Measurements from ENCODE around the gene ATG16L2.

Gene ATG16L2

DNA sequence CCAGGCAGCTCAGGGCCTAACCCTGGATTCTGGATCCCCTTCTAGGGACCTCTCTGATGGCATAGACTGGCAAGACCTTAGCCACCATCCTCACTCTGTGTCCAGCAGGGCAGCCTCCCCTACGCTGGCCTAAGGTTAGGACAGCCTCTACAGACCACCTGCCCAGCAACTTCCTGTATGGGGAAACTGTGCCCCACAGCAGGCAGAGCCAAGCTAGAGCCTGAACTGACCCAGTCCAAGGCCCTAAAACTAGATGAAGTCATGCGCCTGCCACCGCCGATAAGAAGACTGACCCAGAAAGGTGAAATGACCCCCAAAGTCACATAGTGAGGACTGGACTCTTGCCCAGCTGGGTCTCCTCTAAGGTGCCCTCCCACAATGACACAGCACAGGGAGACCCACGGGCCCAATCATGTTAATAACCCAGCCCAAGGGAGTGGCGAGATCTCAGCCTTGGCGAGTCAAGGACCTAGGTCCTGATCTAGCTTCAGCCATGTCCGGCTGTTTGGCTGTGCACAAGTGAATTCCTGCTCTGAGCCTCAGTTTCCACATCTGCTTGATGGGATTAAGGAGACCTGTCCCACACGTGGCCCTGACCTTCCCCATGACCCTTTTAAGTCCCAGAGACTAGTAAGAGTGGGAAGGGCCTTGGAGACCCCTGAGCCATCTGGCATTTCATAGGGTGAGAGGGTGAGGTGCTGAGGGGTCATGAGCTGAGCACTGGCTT, 37.9 kb upstream of the ATG16L2 start:
- FAIRE-seq = no peak
- no peak for TF ChIP-seq POLR2A (IDR thresholded peaks at IDR 0.05; ENCODE audit: low read depth, low read length)
- no peak for DNase-seq (ENCODE audit: insufficient read length, low spot score)

DNA sequence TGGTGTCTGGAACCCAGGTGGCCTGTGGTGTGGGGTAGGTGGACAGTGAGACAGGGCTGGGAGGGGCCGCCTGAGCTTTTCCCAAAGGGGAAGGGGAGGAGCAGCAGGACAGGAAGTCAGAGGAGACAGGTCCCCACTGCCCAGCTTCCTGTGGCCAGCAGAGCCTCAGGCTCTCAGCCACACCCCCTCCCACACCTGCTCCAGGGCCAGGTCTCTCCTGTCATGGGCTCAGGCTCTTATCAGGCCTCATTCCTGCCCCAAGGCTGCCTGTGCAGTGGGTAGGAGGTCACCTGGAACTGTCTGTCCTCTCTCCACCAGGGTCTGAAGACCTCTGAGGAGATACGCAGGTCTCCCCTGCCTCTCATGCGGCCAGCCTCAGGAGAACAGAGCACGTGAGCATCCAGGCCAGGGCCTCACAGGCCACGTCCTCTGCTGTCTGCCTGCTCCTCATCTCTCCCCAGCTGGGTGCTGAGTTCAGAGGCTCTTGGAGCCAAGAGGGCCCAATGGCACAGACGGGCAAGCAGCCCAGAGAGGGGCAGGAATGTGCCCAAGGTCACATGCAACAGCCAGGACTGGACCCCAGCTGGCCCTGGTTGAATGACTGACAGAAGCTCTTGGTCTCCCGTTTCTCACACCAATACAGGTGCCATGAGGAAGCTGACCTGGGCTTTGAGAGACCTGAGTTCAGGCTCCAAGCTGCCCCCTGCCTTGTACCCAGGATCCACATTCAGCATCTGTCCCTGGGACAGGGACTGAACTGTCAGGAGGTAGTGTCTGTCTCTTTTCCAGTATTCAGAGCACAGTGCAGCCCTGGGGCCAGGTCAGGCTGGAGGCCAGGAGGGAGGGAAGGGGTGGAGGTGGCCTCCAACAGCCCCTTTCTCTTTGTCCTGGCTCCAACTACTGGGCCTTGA, 37.1 kb upstream of the ATG16L2 start:
- no peak for TF ChIP-seq POLR2A (IDR thresholded peaks at IDR 0.05; ENCODE audit: low read depth, low read length)
- FAIRE-seq (no peak), DNase-seq (ENCODE audit: insufficient read length, low spot score) (no peak)

DNA sequence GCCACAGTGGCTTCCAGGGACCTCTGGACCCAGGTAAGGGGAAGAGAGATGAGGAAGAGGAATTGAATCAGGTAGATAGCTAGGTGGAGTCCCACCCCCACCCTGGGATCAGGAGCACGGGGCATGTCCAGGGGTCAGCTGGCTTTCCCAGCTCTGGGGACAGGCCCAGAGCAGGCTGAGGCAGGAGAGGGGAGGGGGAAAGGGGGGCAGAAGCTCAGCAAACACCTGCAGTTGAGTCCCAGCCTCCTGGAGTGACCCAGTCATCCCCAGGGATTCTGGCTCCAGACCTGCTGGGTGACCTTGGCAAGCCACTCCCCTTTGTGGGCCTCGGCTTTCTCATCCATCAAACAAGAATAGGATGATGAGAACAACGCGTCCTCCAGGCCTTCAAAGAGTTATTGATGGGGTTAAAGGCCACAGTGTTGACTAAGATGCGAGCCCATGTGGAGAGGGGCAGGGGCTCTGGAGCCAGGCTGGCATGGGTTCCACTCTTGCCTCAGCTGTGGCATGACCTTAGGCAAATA, 36.4 kb upstream of the ATG16L2 start:
- TF ChIP-seq POLR2A (IDR thresholded peaks at IDR 0.05; ENCODE audit: low read depth, low read length) = no peak
- DNase-seq (ENCODE audit: insufficient read length, low spot score) = no peak
- FAIRE-seq = no peak

DNA sequence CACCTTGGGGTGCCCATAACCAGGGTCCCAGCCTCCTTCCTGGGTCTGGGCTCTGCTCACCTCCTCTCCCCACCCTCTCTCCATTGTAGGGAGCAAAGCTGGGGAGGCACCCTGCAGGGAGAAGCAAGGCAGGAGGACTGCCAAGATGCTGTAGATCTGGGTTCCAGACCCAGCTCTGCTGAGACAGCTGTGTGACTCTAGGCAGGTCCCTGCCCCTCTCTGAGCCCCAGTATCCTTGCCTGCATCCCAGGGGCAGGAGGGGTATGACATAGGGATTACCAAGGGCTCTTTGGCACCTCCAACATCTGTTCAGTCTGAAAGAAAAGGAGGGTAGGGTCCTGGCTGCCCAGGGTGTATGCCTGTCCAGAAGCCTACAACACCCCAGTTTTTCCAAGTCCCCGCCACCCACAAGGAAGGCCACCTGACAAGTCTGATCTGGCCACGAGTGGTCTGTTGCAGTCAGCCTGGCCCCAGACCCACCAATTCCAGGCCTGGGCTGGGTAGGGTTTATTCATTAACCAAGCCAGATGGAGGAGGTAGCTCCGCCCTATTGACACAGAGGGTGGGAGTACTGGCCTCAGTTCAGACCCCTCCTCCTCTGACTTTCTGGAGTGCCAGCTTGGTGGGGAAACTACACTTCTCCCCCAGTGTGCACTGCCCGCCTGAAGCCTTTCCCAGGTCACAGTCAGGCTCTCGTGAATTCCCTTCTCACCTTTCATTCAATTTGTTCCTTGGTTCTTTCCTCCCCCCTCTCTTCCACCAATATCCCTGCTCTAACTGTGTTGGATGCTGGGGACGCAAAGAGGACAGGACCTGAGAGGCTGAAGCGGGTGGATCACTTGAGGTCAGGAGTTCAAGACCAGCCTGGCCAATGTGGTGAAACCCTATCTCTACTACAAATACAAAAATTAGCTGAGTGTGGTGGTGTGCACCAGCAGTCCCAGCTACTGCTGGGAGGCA, 35.4 kb upstream of the ATG16L2 start:
- no peak for TF ChIP-seq POLR2A (IDR thresholded peaks at IDR 0.05; ENCODE audit: low read depth, low read length)
- FAIRE-seq (no peak), DNase-seq (ENCODE audit: insufficient read length, low spot score) (no peak)

DNA sequence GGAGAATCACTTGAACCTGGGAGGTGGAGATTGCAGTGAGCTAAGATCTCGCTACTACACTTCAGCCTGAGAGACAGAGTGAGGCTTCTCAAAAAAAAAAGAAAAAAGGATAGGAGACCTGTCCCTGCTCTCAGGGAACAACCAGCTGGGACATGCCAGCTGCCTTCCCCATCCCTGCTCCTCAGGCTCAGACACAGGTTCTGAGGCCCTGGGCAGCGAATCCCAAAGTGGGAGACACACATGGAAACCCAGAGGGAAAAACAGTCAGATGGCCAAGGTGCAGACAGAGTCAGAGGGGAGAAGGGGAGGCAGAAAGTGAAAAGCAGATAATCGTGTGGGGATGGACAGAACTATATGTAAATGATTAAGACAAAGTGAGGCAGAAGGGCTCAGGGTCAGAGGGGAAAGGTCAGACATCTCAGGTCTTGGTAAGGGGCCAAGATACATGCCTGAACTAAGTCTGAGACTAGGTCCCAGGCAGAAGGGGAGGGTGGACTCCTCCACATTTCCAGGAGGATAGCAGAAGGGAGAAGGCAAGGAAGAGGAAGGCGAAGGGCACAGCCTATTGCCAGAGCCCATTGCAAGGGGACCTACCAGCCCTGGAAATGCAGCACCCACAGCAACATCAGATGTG, 34.6 kb upstream of the ATG16L2 start:
- no peak for TF ChIP-seq POLR2A (IDR thresholded peaks at IDR 0.05; ENCODE audit: low read depth, low read length)
- DNase-seq (ENCODE audit: insufficient read length, low spot score) (no peak), FAIRE-seq (no peak)

DNA sequence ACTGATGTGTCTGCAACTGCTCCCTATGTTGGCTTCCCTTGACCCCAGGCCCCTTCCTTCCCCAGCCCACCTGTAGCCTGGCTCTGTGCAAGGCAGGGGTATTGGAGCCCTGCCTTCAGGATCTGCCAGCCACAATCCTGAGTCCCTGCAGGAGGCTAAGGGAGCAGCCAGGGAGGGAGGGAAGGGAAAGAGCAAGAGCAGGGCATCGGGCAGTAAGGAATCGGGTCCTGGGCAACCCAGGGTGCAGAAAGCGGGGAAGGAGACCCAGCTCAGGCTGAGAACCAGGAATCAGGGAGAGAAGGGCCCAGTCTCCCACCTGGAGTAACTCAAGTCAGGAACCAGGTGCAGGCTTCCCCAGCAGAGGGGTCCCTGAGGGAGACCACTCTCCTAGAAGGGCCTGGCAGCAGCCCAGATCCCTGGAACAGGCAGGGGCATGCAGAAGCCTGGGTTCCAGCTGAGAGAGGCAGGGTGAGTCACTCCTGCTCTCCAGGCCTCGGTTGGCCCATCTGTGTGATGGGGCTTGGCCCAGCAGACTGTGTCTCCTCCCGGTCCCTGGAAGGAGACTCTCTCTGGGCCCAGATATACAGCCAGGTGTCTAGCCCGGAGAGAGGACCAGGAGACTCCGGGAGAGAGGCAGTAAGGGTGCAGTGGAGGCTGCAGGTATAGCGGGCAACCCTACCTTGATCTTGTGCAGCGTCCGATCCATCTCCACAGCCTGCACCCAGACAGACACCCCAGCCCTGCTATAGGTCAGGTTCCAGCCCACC, 33.7 kb upstream of the ATG16L2 start:
- DNase-seq (ENCODE audit: insufficient read length, low spot score) = no peak
- FAIRE-seq = no peak
- no peak for TF ChIP-seq POLR2A (IDR thresholded peaks at IDR 0.05; ENCODE audit: low read depth, low read length)

DNA sequence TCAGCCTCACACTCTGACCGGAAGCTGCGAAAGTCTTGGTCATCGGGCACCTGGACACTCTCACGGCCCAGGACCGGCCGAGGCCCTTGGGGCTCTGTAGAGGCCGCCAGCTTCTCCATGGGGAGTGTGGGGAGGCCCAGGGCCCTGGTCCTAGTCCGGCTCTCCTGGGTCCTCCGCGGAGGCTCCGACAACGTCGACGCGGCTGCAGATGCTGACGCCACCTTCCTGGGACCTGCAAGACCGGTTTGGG, 33.2 kb upstream of the ATG16L2 start:
- FAIRE-seq (no peak), DNase-seq (ENCODE audit: insufficient read length, low spot score) (no peak)
- TF ChIP-seq POLR2A (IDR thresholded peaks at IDR 0.05; ENCODE audit: low read depth, low read length) = no peak

DNA sequence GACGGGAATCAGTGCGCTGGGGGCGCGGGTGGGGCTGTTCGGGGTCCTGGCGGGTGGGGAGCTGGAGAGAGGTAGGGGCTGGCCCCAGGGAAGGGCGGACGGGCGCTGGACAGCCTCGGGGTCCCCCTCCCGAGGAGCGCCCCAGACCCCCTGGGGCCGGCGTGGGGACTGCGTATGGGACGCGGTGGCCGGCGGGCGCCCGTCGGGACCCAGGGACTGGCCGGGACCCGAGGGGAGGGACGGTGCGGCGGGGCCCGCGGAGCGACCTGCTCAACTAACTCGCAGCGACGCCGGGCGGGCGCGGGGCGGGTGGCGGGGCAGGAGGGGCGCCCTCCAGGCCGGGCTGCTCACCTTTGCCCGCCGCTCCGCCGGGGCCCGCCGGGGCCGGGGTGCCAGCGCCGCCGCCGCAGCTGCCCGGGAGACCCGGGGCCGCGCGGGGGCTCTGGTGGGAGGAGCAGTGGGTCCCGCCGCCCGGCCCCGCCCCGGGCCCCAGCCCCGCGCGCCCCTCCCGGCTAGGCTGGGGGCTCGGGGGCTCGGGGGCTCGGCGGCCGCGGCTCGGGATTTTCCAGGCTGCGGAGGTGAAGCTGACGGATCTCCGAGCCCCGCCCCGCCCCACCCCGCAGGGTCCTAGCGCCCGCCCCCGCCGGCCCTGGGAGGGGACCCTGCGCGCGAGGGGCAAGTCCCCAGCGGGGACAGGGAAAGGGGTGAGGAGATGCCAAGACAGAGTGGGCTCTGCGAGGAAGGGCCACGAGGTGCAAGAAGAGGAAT, 32.7 kb upstream of the ATG16L2 start:
- DNase-seq (ENCODE audit: insufficient read length, low spot score) (peak; percentile 64), FAIRE-seq (no peak)
- no peak for TF ChIP-seq POLR2A (IDR thresholded peaks at IDR 0.05; ENCODE audit: low read depth, low read length)

DNA sequence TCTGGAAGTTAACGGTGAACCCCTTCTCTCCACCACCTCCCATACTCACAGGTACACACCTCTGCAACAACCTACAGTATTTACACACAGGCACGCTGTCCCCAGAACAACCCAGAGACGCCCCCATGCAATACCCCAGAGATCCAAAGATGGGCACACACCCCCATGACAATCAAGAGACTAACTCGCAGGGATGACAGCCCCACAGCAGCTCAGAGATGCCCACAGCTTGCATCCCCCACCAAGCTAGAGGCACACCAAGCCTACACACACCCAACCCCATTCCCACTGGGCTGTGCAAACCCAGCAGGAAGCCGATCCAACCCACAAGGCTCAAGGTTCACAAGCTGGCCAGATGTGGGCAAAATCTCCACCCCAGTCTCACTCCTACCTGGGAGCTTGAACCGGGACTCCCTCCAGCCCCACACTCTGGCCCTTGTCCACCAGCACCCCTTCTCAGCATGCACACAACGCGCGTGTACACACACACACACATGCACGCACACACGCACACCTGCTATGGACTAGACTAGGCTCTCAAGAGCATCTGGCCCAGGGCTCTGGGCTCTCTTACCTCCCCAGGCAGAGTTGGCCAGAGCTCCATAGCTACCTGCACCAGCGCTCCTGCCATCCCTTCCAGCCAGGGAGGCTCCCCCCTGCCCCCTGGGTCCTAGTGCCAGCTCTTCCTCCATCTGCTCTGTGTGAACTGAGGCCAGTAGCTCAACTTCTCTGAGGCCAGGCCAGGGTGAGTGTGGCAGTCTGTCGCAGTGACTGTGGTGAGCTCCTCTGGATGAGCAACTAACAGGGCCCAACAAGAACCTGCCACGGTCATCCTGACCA, 31.9 kb upstream of the ATG16L2 start:
- DNase-seq (ENCODE audit: insufficient read length, low spot score) (no peak), FAIRE-seq (no peak)
- TF ChIP-seq POLR2A (IDR thresholded peaks at IDR 0.05; ENCODE audit: low read depth, low read length) = no peak

DNA sequence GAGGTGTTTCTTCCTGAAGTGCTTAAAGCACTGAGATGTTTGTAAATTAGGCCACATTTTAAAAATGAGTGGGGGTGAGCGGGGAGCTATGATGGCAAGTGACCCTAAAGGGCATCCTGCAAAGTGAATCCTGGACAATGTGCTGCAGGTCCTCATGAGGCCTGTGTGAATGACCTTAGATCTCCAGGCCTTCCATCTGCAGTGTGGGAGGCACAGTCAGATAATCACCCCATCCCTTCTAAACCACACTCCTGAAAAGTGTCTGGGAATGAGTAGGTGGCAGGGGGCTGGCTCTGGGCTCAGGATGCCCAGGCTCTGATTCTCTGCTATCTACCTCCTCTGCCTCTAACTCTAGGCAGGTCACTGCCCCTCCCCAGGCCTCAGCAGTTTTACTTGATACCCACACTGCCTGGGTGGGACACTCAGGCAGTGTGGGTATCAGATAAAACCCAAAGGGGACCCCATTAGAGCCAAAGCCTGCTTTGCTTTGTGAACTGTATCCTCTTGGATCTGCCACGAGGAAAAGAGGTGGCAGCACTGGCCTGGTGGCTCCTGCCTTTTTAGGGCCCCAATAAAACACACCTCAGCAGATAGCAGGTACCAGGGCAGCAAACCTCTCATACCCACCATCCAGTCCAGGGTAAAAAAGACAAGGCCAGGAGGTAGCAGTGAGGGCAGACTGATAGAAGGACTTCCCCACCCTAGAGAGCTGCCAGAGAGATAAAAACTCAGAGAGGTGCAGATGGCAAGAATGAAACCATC, 30.9 kb upstream of the ATG16L2 start:
- no peak for DNase-seq (ENCODE audit: insufficient read length, low spot score)
- no peak for FAIRE-seq
- no peak for TF ChIP-seq POLR2A (IDR thresholded peaks at IDR 0.05; ENCODE audit: low read depth, low read length)

DNA sequence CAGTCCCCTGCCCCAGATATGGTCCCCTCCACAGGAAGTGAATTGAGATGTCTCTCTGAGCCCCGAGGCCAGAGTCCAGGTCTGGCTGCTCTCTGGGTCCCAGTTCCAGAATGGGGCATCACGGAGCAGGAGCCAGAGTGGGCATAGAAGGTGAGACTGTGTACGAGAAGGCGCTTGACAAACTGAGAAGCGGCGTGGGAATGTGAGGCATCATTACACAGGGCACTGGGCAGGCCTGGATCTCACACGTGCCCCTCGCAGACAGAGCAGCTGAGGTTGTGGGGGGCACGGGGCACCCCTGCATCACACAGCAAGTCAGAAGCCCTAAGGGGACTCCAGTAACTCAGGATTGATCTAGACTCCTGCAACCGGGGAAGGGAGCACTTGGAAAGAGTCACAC, 29.5 kb upstream of the ATG16L2 start:
- DNase-seq (ENCODE audit: insufficient read length, low spot score) (no peak), FAIRE-seq (no peak)
- TF ChIP-seq POLR2A (IDR thresholded peaks at IDR 0.05; ENCODE audit: low read depth, low read length) = no peak

All from H54 (cell line).